Hematopoietic multipotent progenitor cell treated with erythropoietin and hydrocortisone succinate and interleukin-3 and kit ligand, for 15 days (in vitro differentiated cells): ENCODE results near the gene ARHGAP10.
"Not testable (repeated sequence)": the region's sequence is repeated elsewhere in the genome, so short reads cannot be mapped to it uniquely, and the experiment has no call there.

Source experiments
- DNase-seq: peaks from one replicate; pipeline ENCODE4 v3.0.0-alpha.2; 2015; ENCODE audit warnings: low spot score

Gene ARHGAP10

DNA sequence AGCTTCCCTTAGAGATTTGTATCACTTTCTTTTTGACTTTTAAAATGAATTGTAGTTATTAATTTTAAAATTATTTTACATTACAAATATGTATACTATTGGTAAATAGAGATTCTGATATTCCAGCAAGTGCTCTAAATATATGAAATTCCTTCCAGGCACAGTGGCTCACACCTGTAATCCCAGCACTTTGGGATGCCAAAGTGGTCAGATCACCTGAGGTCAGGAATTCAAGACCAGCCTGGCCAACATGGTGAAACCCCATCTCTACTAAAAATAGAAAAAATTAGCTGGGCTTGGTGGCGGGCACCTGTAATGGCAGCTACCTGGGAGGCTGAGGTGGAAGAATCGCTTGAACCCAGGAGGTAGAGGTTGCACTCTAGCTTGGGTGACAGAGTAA lies 180.2 kb downstream of the ARHGAP10 start:
- not testable (repeated sequence) for DNase-seq

DNA sequence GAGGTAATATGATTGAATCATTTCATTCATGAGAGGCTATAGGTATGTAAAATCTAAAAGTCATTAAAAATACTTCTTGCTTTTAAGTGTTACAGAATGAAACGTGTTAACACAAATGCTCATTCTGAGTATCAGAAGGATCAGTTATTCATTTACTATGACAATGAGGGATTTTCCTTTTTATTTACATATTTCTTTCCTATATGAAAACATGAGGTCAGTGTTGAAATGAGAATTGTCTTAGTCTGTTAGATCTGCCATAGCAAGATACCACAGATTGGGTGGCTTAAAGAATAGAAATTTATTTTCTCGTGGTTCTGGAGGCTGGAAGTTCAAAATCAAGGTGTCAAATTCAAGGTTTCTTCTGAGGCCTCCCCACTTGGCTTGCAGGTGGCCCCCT lies 181.2 kb downstream of the ARHGAP10 start:
- no peak for DNase-seq

DNA sequence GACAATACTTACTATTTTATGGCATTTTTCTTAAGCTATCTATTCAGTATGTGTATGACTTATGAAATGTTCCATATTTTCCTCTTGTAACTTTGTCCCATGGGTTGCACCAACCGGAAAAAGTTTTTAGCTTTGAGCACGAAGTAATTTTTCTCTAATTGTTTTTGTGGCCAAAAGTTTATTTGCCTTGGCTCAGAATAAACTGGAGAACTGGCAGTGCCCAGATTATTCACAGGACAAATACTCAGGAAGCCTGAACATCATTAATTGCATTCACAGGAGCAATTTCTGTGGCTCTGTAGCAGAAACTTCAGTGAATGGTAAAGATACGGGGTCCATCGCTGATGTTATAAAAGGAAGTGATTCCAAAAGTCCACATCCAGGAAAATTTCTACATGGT lies 184.5 kb downstream of the ARHGAP10 start:
- DNase-seq, result no peak

DNA sequence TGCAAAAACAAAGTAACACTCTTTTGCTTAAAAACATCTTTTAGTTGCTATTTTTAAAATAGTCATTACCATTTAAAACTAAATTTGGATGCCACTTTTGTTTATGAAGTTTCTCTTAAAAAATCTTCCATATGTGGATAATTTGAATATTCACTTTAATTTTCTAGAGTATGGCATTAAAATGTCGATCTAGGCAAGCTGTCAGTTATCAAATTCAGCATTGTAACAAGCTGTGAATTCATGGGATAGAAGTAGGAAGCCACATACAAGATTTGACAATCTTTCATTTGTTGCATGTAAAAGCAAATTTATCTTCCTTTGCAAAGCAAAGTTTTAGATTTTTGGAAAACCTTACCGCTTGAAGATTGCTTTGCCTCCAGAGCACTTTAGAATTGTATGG lies 191.5 kb downstream of the ARHGAP10 start:
- DNase-seq, result no peak

DNA sequence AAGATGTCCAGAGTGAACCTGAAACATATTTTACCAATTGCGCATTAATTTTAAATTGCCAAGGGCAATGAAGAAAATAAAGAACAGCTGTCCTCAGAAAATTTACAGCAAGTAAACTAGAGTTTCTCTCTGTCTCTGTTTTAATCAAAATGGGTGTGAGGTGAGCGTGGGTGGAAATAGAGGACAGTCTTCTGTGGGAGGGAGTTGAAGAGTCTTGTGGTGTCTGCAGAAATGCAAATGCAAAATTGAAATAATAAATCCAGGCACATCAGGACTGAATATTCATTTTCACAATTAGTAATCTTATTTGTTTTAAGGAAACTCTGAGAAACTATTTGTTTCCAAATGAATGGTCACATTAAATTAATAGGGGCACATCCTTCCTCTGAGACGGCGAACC lies 192.0 kb downstream of the ARHGAP10 start:
- DNase-seq, result no peak

DNA sequence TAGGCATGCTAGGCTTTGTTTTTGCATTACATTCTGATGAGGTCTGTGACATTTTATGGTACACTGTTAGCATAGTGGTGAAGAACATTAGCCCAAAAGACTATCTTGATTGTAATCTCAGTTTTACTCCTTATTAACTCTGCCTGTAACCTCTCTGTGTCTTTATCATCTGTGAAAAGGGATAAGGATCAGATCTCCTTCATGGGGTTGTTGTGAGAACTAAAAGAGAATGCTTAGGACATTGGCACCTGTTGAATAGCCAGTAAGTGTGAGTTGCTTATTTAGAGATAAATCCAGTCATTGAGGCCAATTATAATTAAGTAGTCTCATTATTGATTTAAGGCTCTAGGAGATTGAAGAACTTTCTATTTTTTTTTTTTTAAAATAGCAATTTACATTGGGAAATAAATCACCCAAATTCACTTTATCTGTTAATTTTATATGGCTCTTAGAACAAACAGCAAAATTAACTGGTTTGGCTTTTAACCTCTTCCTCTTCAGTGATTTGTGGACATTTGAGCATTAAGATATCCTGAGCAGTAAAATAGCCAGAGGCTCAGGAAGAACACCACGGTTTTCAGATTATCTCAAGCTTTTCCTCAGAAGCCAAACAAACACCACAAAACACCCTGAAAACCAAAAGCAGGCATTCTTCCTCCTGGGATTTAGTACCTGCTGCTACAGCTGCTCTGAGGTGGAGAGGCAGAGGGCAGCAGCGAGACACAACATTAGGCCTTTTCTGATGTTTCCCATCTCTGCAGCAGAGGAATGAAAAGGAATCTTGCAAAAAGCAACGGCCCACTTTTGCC lies 192.9 kb downstream of the ARHGAP10 start:
- no peak for DNase-seq

DNA sequence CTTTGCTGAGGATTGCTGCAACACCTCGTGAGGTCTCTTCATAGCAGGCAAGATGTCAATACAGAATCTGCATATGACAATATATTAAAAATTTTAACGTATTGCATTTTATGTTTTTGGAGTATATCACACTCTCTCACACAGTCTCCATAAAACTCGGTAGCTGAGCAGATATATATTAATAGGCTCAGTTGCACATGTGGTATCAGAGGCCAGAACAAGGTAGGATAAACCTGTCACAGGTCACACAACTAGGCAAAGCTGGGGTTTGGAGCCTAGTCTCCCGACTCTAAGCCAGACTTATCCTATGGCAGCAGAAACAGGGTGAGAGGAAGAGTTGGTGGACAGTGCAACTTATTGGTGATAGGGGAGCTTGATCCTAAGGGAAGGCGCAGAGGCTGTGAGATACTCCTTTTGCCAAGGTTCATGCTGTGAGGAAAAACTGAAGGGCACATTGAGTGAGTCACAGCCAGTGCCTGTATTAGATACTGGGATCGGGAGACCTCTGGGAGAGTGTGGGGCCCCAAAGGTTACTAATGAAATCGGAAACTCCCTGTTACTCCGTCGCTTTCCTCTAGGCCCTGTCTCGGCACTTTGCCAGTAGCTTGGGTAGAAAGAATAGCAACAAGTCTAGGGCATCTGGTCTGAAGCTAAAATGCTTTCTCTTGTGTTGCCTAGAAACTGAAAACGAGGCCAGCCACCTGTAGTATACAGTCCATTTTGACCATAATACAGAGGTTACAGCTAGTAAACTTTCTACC lies 195.7 kb downstream of the ARHGAP10 start:
- no peak for DNase-seq

DNA sequence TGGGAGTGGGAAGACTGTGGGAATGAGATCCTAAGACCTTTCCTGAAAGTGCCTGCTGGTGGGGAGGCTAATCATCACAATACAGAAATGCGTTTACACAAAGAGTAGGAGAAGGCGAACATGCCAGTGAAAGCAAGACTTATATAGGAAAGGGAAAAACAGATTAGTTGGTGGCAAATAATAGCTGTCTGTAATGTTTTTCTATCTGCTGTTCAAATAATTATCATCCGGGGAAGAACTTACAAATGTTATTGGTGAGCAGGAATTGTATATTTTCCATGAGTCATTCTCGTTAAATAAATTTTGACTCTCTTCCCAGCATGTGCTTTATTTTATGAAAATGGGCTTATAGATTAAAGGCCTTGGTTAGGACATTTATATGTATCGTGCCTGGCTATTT lies 196.5 kb downstream of the ARHGAP10 start:
- no peak for DNase-seq

DNA sequence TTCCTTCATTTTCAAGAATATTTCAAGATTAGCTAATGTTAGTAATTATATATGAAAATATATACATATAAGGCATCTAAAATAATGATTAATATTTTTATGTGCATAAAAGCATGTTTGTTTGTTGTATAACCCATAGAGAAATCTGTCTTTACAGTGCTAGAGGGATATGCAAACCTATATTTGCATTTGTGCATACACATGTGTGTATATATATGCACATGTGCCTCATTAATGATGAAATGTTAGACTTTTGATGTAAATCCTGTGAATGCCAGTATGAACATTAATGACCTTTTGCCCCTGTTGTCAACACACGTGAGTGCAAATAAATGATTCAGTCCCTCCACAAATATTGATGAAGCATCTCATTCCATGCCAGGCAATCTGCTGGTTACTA lies 197.9 kb downstream of the ARHGAP10 start:
- DNase-seq, result no peak

DNA sequence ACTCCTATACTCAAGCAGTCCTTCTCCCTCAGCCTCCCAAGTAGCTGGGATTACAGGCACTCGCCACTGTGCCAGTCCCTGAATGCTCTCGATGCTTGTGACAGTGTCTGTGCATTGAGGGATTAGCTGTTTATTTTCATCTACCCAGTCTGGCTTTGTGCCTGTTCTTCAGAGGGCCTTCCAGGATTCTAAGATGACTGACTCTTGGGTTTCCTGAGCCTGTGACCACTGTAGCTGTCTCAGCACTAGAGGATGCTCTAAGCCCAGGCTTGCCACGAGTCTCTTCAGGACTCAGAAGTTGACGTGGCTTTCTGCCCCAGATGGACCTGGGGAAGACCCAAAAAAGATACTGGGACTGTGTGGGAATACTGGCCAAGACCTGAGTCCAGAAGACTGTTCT lies 201.4 kb downstream of the ARHGAP10 start:
- DNase-seq, result no peak

DNA sequence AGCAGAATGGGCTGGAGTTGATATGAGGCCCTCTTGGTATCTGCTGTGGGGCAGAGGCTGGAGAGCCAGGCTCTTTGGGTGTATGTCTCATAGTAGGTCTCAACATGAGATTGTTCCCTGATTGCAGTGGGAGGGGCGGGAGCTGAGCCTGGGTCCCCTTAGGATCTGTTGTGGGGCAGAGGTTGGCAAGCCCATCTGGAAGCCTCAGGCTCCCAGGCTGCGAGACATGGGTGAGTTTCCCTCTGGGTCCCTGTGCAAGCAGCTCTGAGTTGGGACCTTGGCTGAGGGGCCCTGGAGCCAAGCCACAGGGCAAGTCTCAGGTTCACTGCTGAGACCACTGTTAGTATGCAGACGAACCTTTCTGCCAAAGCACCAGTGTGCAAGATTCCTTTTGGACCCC lies 201.9 kb downstream of the ARHGAP10 start:
- no peak for DNase-seq

DNA sequence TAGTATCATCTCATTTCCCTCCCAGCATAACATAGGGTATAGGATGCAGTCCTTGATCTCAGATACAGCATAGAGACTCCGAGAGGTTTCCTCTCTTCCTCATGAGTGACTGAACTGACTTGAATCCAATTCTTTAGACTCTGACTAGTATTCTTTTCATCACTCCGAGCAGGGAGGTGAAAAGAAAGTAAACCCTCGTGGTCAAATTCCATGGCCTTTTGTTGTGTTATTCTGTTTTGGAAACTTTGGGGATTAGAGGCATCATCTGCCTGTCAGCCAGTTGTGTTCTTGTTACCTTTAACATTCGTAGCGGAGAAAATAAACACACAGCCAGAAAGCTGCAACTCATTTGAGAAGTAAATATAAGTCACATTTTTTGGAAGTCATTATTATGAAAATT lies 206.6 kb downstream of the ARHGAP10 start:
- DNase-seq, result no peak

DNA sequence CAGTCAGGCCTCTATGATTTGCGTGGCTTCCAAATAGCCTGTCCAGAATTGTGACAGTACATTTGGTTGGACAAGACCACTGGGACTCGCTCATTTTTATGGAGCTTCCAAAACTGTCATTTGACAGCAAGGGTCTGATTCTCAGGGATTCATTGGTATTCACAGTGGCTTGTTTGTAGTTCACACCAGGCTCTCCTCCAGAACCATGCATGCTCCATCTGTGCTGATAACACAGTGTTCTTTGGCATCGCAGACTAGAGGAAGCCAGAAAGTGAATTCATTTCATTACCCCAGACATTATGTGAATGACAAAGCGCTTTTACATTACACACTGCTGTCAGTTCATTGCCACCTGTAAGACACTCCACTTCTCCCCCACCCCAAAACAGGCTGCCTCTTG lies 208.3 kb downstream of the ARHGAP10 start:
- no peak for DNase-seq

DNA sequence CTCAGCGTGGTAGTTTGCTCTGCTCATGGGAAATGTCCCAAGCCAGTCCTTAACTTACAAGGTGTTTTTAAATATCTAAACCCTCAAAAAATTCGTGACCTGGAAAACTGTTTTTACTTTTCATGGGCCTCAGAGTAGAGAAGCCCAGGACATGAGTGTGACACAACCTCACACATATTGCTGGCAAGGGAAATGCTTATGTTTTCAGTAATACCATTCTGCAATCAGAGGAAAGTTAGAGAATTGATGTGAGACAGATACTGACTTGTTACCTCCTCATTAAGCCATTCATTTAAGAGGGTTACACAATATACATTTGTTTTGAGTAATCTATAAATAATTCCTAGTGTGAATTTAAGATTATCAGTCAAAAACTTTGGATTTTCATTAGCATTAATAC lies 209.5 kb downstream of the ARHGAP10 start:
- DNase-seq, result no peak

DNA sequence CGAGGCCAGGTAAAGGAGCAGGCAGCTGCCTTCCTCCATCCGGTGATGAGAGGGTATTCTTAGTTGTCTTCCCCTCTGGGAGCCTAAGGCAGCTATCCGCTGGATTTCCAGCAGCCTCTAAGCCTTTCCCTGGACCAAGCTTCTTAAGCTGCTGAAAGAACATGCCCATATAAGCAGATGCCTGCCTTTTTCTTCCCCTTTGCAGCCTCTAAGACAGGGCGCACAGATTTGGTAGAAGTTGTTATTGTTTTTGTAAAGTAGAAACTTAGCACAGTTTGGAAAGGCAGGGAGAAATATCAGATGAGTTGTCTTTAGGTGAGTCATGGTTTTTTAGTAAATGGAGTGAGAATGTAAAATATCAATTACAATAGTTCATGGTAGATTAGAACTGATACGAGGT lies 210.8 kb downstream of the ARHGAP10 start:
- DNase-seq, result no peak

DNA sequence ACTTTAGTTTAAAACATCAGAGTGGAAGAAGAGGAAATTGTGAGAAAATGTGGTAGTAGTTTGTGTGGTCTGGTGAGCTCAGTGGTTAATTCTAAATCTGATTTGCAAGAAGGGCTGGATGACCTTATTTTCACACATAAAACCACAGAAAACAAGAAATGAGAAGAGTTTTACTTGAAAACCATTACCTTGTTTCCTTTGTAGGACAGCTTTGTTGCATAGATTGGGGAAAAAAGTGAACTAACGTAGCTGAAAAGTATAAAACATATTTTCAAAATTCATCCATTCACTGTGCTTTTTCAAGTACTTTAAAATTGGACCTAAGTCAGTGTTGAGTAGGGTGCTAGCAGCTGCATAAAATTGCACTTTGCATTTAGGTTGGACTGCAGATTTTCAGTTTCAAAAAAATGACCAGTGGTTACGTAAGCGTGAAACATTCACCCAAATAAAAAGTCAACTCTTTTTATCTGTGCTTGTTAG lies 211.3 kb downstream of the ARHGAP10 start:
- no peak for DNase-seq

DNA sequence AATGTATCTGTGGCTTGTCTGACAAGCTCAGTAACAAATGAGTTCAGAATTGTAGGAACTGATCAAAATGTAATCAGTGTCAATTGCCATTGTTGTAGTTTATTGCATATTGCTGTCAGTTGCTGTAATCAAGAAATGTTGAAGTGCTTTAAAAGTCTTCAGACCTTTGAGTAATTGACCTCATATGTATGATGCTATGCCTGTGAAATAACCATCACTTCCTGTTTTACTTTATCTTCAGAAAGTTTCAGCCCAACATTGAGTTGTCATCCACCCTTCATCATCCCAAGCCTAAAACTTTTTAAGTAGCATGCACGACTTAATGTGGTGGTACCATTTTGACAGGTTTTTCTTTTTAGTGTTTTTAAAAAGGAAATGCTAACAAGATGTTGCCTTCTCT lies 212.4 kb downstream of the ARHGAP10 start:
- no peak for DNase-seq

DNA sequence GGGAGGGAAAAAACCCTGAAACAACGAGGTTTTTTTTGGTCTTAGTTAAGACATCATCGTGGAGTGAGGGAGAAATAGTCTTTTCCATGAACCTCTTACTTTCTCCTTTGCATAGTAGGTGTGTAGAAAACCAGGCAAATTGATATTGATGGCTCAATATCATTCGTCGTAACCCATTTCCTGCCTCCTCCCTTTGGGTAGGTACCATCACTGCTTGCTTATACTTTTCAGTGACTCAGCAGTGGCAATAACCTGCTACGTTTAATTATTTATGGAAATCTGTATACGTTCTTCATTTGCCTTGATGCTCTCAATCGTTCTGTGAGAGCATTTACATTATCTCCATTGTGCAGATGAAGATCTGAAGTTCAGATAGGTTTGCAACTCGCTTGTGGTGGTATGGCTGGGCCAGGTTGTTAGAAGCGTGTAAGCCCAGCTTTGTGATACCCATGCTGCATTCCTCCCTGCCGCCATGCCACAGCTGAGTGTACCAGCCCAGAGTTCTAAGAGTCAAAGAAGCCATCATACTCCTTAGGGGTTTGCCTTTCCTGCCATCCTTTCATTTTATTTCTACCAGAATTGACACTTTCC lies 212.9 kb downstream of the ARHGAP10 start:
- no peak for DNase-seq

DNA sequence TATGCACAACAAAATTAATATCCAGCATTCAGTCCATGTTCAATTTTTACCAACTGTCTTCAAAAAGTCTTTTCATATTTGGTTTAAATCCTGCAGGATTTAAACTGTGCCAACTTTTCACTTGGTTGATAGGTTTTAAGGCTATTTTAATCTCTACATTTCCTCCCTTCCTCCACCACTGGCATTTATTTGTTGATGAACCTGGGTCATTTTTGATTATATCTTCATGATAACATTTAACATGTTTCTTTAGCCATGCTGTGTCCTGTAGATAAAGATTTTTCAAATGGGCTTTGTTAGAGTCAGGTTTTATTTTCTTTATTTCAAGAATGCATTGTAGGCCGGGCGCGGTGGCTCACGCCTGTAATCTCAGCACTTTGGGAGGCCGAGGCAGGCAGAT lies 216.4 kb downstream of the ARHGAP10 start:
- no peak for DNase-seq

DNA sequence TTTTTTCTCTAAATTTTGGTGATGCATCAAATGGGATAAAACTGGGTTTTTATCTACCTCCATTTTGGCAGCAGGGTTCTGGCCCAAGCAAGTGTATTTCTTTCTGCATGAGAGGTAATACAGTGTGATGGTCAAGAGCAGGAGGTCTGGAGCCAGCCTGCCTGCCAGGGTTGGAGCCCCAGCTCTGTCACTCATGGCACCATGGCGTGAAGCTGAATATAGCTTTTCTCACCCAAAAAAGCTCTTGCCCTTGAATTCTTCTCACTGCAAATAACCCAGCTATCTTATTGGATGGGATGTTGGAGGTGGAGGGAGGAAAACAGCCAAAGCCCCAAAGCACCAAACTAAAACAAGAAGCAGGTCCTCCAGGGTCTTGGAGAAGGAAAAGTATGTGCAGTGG lies 218.4 kb downstream of the ARHGAP10 start:
- no peak for DNase-seq

DNA sequence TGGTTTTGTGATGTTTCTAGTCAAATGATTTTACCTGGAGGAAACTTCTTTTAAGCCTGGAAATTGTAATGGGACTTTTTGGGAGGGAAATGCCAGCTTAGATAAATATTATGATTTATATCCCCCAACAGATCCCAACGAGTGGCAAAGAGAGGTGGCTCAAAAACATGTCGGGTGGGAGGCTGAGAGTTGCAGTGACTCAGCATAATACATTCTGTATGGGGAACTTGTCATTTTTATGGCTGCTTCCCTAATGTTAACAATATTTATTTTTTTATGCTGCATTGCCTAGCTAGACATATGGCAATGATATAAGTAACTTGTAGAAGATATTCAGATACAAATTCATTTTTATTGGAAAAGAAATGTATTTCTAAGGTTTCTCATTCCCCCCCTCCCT lies 219.0 kb downstream of the ARHGAP10 start:
- no peak for DNase-seq

DNA sequence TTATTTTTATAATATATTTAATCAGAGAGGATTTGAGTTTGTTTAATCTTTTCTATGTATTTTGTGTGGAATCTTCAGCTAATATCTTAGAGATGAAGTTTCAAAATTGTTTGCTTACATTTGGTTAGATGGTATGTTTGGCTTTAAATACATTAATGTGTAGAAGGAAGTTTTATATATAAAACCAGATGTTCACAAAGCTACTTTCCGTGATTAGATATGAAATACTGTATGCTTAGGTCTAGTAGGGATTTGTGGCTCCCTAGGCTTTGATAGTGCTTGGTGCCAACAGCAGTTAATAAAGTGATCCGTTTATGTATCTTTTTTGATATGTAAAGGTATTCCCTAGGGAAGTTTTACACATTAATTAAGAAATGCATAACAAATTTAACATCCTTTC lies 223.0 kb downstream of the ARHGAP10 start:
- no peak for DNase-seq
